Stimulated activated CD4-positive, alpha-beta T cell treated with anti-CD3 and anti-CD28 coated beads, TNF-alpha, amount 100 ng/mL, for 24 hours (primary cell): ENCODE data around the gene MAP2K7.
"Not testable (repeated sequence)": the region's sequence is repeated elsewhere in the genome, so short reads cannot be mapped to it uniquely, and the experiment has no call there.

Experiments used
- DNase-seq, 3 experiments: peaks; one replicate each; pipeline ENCODE4 v3.0.0-alpha.2; 2020; ENCODE audit warnings: low read depth in 3 of 3

The MAP2K7 gene

GRCh38 chr19:7908078-7908699 lies 4.5 kb downstream of the MAP2K7 start:
- DNase-seq: no peak

GRCh38 chr19:7908742-7909461 lies 5.2 kb downstream of the MAP2K7 start:
- DNase-seq: no peak

GRCh38 chr19:7909471-7910067 lies 5.9 kb downstream of the MAP2K7 start:
- no peak for DNase-seq

- DNase-seq: no peak
Measured at GRCh38 chr19:7910321-7911161, 6.9 kb downstream of the MAP2K7 start.

GRCh38 chr19:7911508-7912143 lies 7.9 kb downstream of the MAP2K7 start:
- no peak for DNase-seq

GRCh38 chr19:7912144-7912696 lies 8.5 kb downstream of the MAP2K7 start:
- DNase-seq: no peak

GRCh38 chr19:7912697-7913564 lies 9.3 kb downstream of the MAP2K7 start:
- DNase-seq: no peak

- no peak for DNase-seq
Measured at GRCh38 chr19:7913652-7914051, 10.0 kb downstream of the MAP2K7 start.

- DNase-seq: no peak
Measured at GRCh38 chr19:7914099-7914498, 10.4 kb downstream of the MAP2K7 start.

- DNase-seq: no peak
Measured at GRCh38 chr19:7914598-7915045, 10.9 kb downstream of the MAP2K7 start, which contains the start of gene TGFBR3L. TGFBR3L (plus strand) TSS chr19:7914830.

- no peak for DNase-seq
Measured at GRCh38 chr19:7915250-7916102, 11.8 kb downstream of the MAP2K7 start.

- DNase-seq: peak; percentile 26 to 62 (median 31)
Measured at GRCh38 chr19:7916103-7916954, 12.7 kb downstream of the MAP2K7 start.

GRCh38 chr19:7916955-7917266 lies 13.2 kb downstream of the MAP2K7 start:
- DNase-seq: no peak

- peak in 2 of 3 experiments; percentile 25 to 59 for DNase-seq
Measured at GRCh38 chr19:7917267-7918061, 13.8 kb downstream of the MAP2K7 start.

GRCh38 chr19:7918062-7918614 lies 14.5 kb downstream of the MAP2K7 start:
- DNase-seq: not testable (repeated sequence)

GRCh38 chr19:7918615-7919421 lies 15.1 kb downstream of the MAP2K7 start:
- DNase-seq: no peak
